ENCODE data around the gene TMPRSS11D.

GRCh38 chr4:67877086-67877485 lies 6.7 kb downstream of the TMPRSS11D start:
- no peak for TF ChIP-seq CTCF (IDR thresholded peaks at IDR 0.05 in 4 of 5, conservative IDR thresholded peaks at IDR 0.05 in 1 of 5)
- TF ChIP-seq POLR2A (IDR thresholded peaks at IDR 0.05): no peak

Data from gastrocnemius medialis (tissue), 4 donors.